ENCODE data around the gene PID1. TPM values are rescaled to one million over a fixed set of nuclear protein-coding genes. Genes with fewer than 3 reads are reported as not detected.

The PID1 gene, protein sequence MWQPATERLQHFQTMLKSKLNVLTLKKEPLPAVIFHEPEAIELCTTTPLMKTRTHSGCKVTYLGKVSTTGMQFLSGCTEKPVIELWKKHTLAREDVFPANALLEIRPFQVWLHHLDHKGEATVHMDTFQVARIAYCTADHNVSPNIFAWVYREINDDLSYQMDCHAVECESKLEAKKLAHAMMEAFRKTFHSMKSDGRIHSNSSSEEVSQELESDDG
- 2.9 to 3.8 TPM (median 3.2 TPM) in 5 replicates for total RNA-seq (2022; extraction: Qiagen RNA extraction)

DNA sequence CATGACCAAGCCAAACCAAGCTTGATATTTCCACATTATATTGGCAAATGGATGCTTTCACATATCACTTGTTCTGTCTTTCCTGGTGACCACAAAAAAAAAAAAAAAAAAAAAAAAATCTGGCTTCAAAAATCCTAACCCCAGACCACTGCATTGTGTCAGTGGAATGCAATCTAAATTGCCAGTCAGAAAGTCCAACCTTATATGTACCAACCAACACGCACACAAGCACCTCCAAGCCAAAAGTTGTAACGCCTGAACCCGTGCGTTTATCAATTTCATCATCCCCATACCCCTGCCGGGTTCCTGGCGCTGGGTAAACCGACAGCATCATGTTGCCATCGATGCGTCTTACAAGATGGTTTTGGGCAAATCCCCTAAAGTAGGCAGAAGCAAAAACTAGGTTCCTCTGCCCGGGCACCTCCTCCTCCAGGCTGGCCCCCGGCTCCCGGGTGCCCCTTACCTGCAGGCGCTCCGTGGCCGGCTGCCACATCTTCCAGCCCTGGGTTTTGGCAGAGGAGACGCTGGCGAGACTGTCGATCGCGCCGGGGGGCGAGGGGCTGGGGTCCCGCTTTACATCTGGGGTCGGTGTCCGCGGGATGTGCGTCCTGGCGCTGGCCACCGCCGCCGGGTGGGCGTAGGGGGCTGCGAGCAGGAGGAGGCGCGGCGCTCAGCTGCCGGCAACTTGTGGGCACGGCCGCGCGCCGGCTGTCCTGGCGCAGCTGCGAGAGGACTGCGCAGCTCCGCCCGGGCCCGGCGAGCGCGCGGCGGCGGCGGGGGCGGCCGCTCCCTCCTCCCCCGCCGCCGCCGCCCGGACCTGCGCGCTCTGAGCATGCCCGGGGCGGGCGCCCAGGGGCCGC lies at the start of gene PID1:
PID1 (minus strand) TSS at position 737 of the 860 bp plus-strand sequence; CDS start at position 493, 244 bp downstream.

Measured in A549 treated with CORT108297 at 1 μM for 4 hours (cell line).